H9 (cell line): ENCODE data around the gene GFRA1. TPM values are rescaled to one million over a fixed set of nuclear protein-coding genes. Genes with fewer than 3 reads are reported as not detected.

ENCODE experiments used
- DNase-seq: peaks from one replicate; pipeline ENCODE4 v3.0.0-alpha.2; 2017
- H2AFZ ChIP-seq: one replicate; pipeline ENCODE4 v1.6.1; 2013; ENCODE audit warnings: mild to moderate bottlenecking, low read length, control low read depth, moderate library complexity
- H2AK5ac ChIP-seq: 2 replicates; pipeline ENCODE4 v1.6.1; 2013; ENCODE audit warnings: low read length, control low read depth, mixed read lengths; ENCODE audit not compliant: insufficient read length
- H2BK120ac ChIP-seq: one replicate; pipeline ENCODE4 v1.6.1; 2013; ENCODE audit warnings: low read depth, mild to moderate bottlenecking, low read length, control low read depth, inconsistent platforms; ENCODE audit not compliant: poor library complexity, severe bottlenecking
- H2BK12ac ChIP-seq: 2 replicates; pipeline ENCODE4 v1.6.1; 2013; ENCODE audit warnings: low read length, control low read depth, mixed read lengths, low read depth; ENCODE audit not compliant: insufficient read length
- H2BK15ac ChIP-seq: 2 replicates; pipeline ENCODE4 v1.6.1; 2013; ENCODE audit warnings: low read depth, low read length, control low read depth
- H2BK20ac ChIP-seq: one replicate; pipeline ENCODE4 v1.6.1; 2013; ENCODE audit warnings: low read depth, mild to moderate bottlenecking, low read length, control low read depth, inconsistent platforms; ENCODE audit not compliant: poor library complexity, severe bottlenecking
- H2BK5ac ChIP-seq: 2 replicates; pipeline ENCODE4 v1.6.1; 2013; ENCODE audit warnings: low read length, control low read depth, mixed read lengths; ENCODE audit not compliant: insufficient read length
- H3K14ac ChIP-seq: 2 replicates; pipeline ENCODE4 v1.6.1; 2013; ENCODE audit warnings: low read length, control low read depth; ENCODE audit not compliant: insufficient read depth
- H3K18ac ChIP-seq: 2 replicates; pipeline ENCODE4 v1.6.1; 2013; ENCODE audit warnings: low read depth, mild to moderate bottlenecking, mixed read lengths, low read length, control low read depth; ENCODE audit not compliant: insufficient read length
- H3K23ac ChIP-seq: 2 replicates; pipeline ENCODE4 v1.6.1; 2013; ENCODE audit warnings: low read length, control low read depth, mixed read lengths, low read depth; ENCODE audit not compliant: insufficient read length
- H3K23me2 ChIP-seq: 2 replicates; pipeline ENCODE4 v1.6.1; 2013; ENCODE audit warnings: low read depth, mild to moderate bottlenecking, mixed read lengths, low read length, control low read depth; ENCODE audit not compliant: insufficient read length, poor library complexity, severe bottlenecking
- H3K27ac ChIP-seq: 2 replicates; pipeline ENCODE4 v1.5.1; 2013; ENCODE audit warnings: low read length, control low read depth, mixed read lengths, low read depth; ENCODE audit not compliant: insufficient read length
- H3K27me3 ChIP-seq: 2 replicates; pipeline ENCODE4 v1.6.1; 2013; ENCODE audit warnings: low read length, control low read depth, inconsistent platforms; ENCODE audit not compliant: insufficient read depth
- H3K4ac ChIP-seq: 2 replicates; pipeline ENCODE4 v1.6.1; 2013; ENCODE audit warnings: low read depth, mild to moderate bottlenecking, control low read depth, inconsistent platforms, low read length, moderate library complexity
- H3K4me1 ChIP-seq: 2 replicates; pipeline ENCODE4 v1.6.1; 2013; ENCODE audit warnings: low read length, control low read depth, inconsistent platforms; ENCODE audit not compliant: insufficient read depth
- H3K4me2 ChIP-seq: 2 replicates; pipeline ENCODE4 v1.6.1; 2013; ENCODE audit warnings: low read length, control low read depth, mixed read lengths; ENCODE audit not compliant: insufficient read length, insufficient read depth
- H3K56ac ChIP-seq: 2 replicates; pipeline ENCODE4 v1.6.1; 2013; ENCODE audit warnings: low read depth, mild to moderate bottlenecking, mixed read lengths, low read length, control low read depth; ENCODE audit not compliant: insufficient read length
- H3K79me1 ChIP-seq: 2 replicates; pipeline ENCODE4 v1.6.1; 2013; ENCODE audit warnings: low read depth, mild to moderate bottlenecking, moderate library complexity, low read length, control low read depth, inconsistent platforms; ENCODE audit not compliant: insufficient read depth, poor library complexity, severe bottlenecking
- H3K79me2 ChIP-seq: 2 replicates; pipeline ENCODE4 v1.6.1; 2013; ENCODE audit warnings: low read length, control low read depth, inconsistent platforms; ENCODE audit not compliant: insufficient read depth
- H3K9ac ChIP-seq: 2 replicates; pipeline ENCODE4 v1.6.1; 2013; ENCODE audit warnings: low read length, control low read depth, mixed read lengths; ENCODE audit not compliant: insufficient read length; ENCODE audit errors: extremely low read depth
- H3K9me3 ChIP-seq: one replicate; pipeline ENCODE4 v1.6.1; 2013; ENCODE audit warnings: low read depth, low read length, inconsistent platforms; ENCODE audit not compliant: control insufficient read depth
- H3T11ph ChIP-seq: one replicate; pipeline ENCODE4 v1.6.1; 2013; ENCODE audit warnings: mild to moderate bottlenecking, low read length, control low read depth, inconsistent platforms
- H4K20me1 ChIP-seq: one replicate; pipeline ENCODE4 v1.6.1; 2013; ENCODE audit not compliant: control insufficient read depth, insufficient read length, insufficient read depth
- H4K5ac ChIP-seq: 2 replicates; pipeline ENCODE4 v1.6.1; 2013; ENCODE audit warnings: low read depth, mild to moderate bottlenecking, mixed read lengths, low read length, control low read depth; ENCODE audit not compliant: insufficient read length
- H4K8ac ChIP-seq: replicated peaks from 2 replicates; pipeline ENCODE4 v1.6.1; 2013; ENCODE audit warnings: low read length, control low read depth, mixed read lengths, low read depth; ENCODE audit not compliant: insufficient read length
- H4K91ac ChIP-seq: 2 replicates; pipeline ENCODE4 v1.6.1; 2013; ENCODE audit warnings: low read depth, mild to moderate bottlenecking, moderate library complexity, mixed read lengths, low read length, control low read depth; ENCODE audit not compliant: insufficient read length
- H3K27ac Mint-ChIP-seq, 3 experiments: 2 replicates in 2 of 3; 3 replicates in 1 of 3; pipeline ENCODE4 v1.8.0; 2020 to 2021; ENCODE audit warnings: mixed read lengths in 3 of 3, mild to moderate bottlenecking in 1 of 3, moderate library complexity in 1 of 3
- H3K27me3 Mint-ChIP-seq: 2 replicates; pipeline ENCODE4 v1.8.0; 2021; ENCODE audit warnings: low read depth, mild to moderate bottlenecking, moderate library complexity, mixed read lengths
- H3K36me3 Mint-ChIP-seq, 3 experiments: 2 replicates in 2 of 3; 3 replicates in 1 of 3; pipeline ENCODE4 v1.8.0; 2020 to 2021; ENCODE audit warnings: low read depth in 3 of 3, mixed read lengths in 3 of 3; ENCODE audit not compliant: insufficient read depth in 1 of 3
- H3K4me1 Mint-ChIP-seq, 2 experiments: 2 replicates each; pipeline ENCODE4 v1.8.0; 2020; ENCODE audit warnings: mixed read lengths in 2 of 2
- H3K4me3 Mint-ChIP-seq, 2 experiments: 2 replicates in 1 of 2; 3 replicates in 1 of 2; pipeline ENCODE4 v1.8.0; 2020 to 2021; ENCODE audit warnings: mild to moderate bottlenecking in 2 of 2, mixed read lengths in 2 of 2, moderate library complexity in 1 of 2
- H3K9me3 Mint-ChIP-seq, 2 experiments: 2 replicates in 1 of 2; 3 replicates in 1 of 2; pipeline ENCODE4 v1.8.0; 2020; ENCODE audit warnings: mild to moderate bottlenecking in 2 of 2, mixed read lengths in 2 of 2, moderate library complexity in 1 of 2
- WGBS: extraction: QIAGEN DNeasy Blood & Tissue Kit; methylation state at CpG from one replicate; pipeline ENCODE4 v1.1.7; 2013; ENCODE audit warnings: missing lambda C conversion rate, low lambda C conversion rate, mixed read lengths; ENCODE audit not compliant: insufficient read length; ENCODE audit errors: extremely low coverage; 5-methylcytosine and 5-hydroxymethylcytosine counted together
- total RNA-seq: library from RNA; stranded (reverse); gene quantifications from 2 replicates; pipeline ENCODE4 v1.2.1, GENCODE V29; 2021
- TF ChIP-seq, protein P1 (sequence below): fragments of 200-600 bp; sonication (generic); conservative IDR thresholded peaks from 3 replicates; pipeline ENCODE4 v1.8.0; 2021; ENCODE audit warnings: antibody characterized with exemption, mild to moderate bottlenecking

Gene GFRA1
- total RNA-seq, 1 experiment from 2014 or later, result 0.24 TPM

DNA sequence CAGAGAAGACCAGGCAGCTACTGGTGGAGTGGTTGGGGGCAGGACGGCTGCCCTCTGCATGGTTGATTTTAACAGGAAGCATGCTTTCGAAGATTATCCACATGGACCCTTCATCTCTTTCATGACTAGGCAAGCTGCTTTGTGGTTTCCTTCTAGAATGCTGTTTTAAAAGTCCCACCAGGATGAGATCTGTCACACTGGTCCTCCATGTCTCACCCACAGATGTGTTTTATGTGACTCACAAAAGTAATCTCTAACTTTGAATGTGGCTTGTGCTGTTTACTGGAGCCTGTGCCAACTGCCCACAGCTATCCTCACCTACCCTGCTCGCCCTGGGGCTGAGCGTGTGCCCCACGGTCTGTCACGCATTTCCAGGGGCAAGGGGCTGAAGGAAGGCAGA is 188.8 kb downstream of the GFRA1 start:
- Histone ChIP-seq H3K4me1 (no peaks in the 10 kb centered on the region), H3K27me3 (no peaks in the 10 kb centered on the region), H3K14ac (no peak overlapping the region), H2BK120ac (no peak overlapping the region), H3T11ph (no peak overlapping the region), H3K4ac (no peak overlapping the region), H3K23ac (no peak overlapping the region), H4K20me1 (no peaks in the 10 kb centered on the region), H2BK5ac (no peak overlapping the region), H3K9me3 (no peaks in the 10 kb centered on the region), H2AFZ (no peak overlapping the region), H2AK5ac (no peak overlapping the region), H3K79me1 (no peaks in the 10 kb centered on the region), H2BK20ac (no peak overlapping the region), H3K56ac (no peak overlapping the region), H3K9ac (no peak overlapping the region), H3K4me2 (no peak overlapping the region), H4K5ac (no peak overlapping the region), H3K79me2 (no peaks in the 10 kb centered on the region), H3K27ac (no peak overlapping the region), H3K18ac (no peak overlapping the region), H2BK12ac (no peak overlapping the region), H4K91ac (no peak overlapping the region), H2BK15ac (no peak overlapping the region), H3K23me2 (no peaks in the 10 kb centered on the region), H4K8ac (no peak overlapping the region)
- peaks cover 7 to 13% of the 10 kb centered on the region in 2 experiments for H3K4me1 Mint-ChIP-seq
- TF ChIP-seq, protein P1, sequence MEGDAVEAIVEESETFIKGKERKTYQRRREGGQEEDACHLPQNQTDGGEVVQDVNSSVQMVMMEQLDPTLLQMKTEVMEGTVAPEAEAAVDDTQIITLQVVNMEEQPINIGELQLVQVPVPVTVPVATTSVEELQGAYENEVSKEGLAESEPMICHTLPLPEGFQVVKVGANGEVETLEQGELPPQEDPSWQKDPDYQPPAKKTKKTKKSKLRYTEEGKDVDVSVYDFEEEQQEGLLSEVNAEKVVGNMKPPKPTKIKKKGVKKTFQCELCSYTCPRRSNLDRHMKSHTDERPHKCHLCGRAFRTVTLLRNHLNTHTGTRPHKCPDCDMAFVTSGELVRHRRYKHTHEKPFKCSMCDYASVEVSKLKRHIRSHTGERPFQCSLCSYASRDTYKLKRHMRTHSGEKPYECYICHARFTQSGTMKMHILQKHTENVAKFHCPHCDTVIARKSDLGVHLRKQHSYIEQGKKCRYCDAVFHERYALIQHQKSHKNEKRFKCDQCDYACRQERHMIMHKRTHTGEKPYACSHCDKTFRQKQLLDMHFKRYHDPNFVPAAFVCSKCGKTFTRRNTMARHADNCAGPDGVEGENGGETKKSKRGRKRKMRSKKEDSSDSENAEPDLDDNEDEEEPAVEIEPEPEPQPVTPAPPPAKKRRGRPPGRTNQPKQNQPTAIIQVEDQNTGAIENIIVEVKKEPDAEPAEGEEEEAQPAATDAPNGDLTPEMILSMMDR, result no peak
- no peaks in the 10 kb centered on the region for H3K9me3 Mint-ChIP-seq
- no peak overlapping the region for H3K4me3 Mint-ChIP-seq
- no peaks in the 10 kb centered on the region for H3K36me3 Mint-ChIP-seq
- no CpG with 5 or more reads among the region's 6 CpGs for WGBS
- H3K27me3 Mint-ChIP-seq, result no peaks in the 10 kb centered on the region; the same call in none of the 2 replicates
- DNase-seq, result no peak
- H3K27ac Mint-ChIP-seq, result no peak overlapping the region
